C4-2B (cell line): ENCODE measurements around the gene EARS2.

Source experiments
- H3K27ac ChIP-seq: fragments of 450-650 bp; 2 replicates; pipeline ENCODE4 v1.5.1; 2017
- CTCF ChIP-seq: fragments of 450-650 bp; conservative IDR thresholded peaks from 2 replicates; pipeline ENCODE4 v1.5.1; 2017; ENCODE audit warnings: mild to moderate bottlenecking
- ZFX ChIP-seq: fragments of 450-650 bp; IDR thresholded peaks from 2 replicates; pipeline ENCODE4 v1.6.1; 2017

The EARS2 gene

DNA sequence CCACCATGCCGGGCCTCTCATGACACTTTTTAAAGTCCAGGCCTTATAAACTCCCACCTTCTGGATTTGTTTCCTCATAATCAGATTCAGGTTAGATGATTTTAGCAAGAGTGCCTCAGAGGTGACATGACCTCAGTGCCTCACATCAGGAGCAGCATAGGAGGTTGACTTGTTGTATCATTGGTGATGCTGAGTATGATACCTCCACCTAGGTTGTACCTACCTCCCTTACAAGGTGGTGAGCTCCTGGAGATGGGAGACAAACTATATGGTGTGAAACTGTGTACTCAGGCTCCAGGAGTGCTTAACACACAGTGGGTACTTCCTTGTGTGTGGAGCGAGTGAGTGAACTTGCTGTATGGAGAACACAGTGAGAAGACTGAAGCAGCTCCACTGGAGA lies 20.3 kb upstream of the EARS2 start:
- H3K27ac ChIP-seq: no peak overlapping the region
- no peak for TF ChIP-seq ZFX
- TF ChIP-seq CTCF: no peak

DNA sequence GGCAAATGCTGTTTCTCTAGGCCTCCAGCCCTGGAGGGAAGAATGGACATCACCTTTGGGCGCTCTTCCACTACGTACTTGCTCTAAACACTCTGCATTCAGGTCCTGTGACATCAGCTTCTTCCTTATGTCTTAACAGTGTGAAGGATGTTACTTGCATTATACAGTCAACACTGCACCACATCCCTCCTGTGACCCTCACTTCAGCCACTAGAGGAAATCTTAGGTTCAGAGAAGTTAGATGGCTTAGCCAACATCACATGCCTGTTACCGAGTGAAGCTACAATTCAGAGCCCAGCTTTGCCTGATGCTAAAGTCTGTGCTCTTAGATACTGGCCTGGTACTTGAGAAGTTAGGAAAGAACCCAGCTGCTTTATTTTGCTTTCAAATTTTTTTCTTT lies 18.7 kb upstream of the EARS2 start:
- TF ChIP-seq CTCF (no peak), ZFX (no peak)
- no peak overlapping the region for H3K27ac ChIP-seq

DNA sequence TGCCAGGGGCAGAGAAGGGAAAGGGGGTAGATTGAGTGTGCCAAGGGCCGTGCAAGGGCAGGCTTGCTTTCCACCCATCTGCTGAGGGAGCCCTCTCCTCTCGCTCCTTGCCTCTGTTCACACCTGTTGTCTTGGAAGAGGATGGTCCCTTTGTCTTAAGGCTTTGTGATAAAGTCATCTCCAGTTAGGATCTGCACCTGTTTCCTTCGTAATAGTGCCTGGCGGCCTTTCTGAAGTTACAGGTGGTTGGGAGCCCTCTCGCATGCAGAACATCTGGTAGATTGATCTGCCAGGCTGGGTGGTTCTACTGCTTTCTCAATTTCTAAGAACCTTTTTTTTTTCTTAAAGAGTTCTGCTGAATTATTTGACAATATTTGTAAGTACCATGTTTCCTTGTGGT lies 16.7 kb upstream of the EARS2 start:
- no peak overlapping the region for H3K27ac ChIP-seq
- TF ChIP-seq ZFX: no peak
- no peak for TF ChIP-seq CTCF

DNA sequence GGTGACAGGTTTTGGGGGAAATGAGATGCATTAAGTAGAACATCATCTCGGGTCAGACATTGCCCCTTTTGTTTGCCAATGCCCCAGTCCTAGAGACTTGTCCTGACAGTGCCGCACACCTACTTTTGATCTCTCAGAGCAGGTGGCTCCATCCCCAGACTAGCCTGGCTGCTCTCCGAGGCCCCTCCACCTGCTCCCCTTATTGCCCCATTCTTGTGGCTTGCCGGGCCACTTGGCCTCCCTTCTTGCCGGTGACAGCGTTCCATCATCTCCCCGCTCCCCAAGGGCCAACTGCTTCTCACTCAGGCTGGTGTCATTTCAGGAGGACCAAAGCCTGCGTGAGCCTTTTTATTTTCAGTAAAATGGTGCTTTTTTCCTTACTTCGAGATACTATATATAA lies 15.2 kb upstream of the EARS2 start:
- no peak overlapping the region for H3K27ac ChIP-seq
- TF ChIP-seq CTCF (no peak), ZFX (no peak)

DNA sequence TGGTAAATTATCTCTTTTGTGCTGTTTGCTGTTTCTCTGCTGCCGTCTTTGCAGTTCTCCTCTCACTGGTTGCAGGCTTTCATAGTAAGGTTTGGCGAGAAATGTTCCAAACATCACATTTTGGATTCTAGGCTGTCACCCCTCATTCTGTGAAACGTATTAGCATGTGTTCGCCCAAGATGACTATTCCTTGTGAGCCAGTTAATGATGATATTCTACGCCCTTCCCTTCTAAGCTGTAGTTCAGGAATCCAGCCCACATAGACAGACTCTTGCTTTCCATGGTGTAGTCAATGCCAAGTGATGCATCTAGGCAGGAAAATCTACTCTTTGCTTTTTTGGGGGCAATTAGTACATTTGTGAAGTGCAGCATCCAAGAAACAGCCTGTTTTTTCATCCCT lies 14.7 kb upstream of the EARS2 start:
- no peak for TF ChIP-seq CTCF
- TF ChIP-seq ZFX: no peak
- H3K27ac ChIP-seq: no peak overlapping the region

- H3K27ac ChIP-seq: no peak overlapping the region
Observed at GRCh38 chr16:23570992-23571632, 14.0 kb upstream of the EARS2 start.

GRCh38 chr16:23567602-23568001 lies 10.5 kb upstream of the EARS2 start:
- H3K27ac ChIP-seq: no peak overlapping the region
- no peak for TF ChIP-seq CTCF
- TF ChIP-seq ZFX: no peak

More at GRCh38 chr16:23570992-23571632, 14.0 kb upstream of the EARS2 start:
- TF ChIP-seq ZFX: no peak
- no peak for TF ChIP-seq CTCF
